GM06990 (cell line): ENCODE results near the gene DENND2A.

Experiments used
- DNase-seq: peaks from one replicate; pipeline ENCODE4 v3.0.0-alpha.2; 2011; ENCODE audit not compliant: insufficient read length; ENCODE audit errors: extremely low read depth
- H3K27me3 ChIP-seq: replicated peaks from 2 replicates; pipeline ENCODE4 v1.6.0; 2011; ENCODE audit warnings: low read length; ENCODE audit not compliant: control insufficient read depth, insufficient read depth
- H3K36me3 ChIP-seq: 2 replicates; pipeline ENCODE4 v1.5.1; 2011; ENCODE audit warnings: low read length; ENCODE audit not compliant: control insufficient read depth, insufficient read depth
- H3K4me3 ChIP-seq: replicated peaks from 2 replicates; pipeline ENCODE4 v1.5.1; 2011; ENCODE audit warnings: low read depth, mild to moderate bottlenecking, control low read depth, low read length
- CTCF ChIP-seq: IDR thresholded peaks from 2 replicates; pipeline ENCODE4 v1.5.1; 2011; ENCODE audit warnings: low read length, control low read depth, mild to moderate bottlenecking, inconsistent platforms; ENCODE audit not compliant: insufficient read depth, poor library complexity, severe bottlenecking

Gene DENND2A

GRCh38 chr7:140595468-140596092 is 45.0 kb downstream of the DENND2A start:
- Histone ChIP-seq H3K36me3 (no peaks in the 10 kb centered on the region), H3K27me3 (no peaks in the 10 kb centered on the region; the same call in 1 of the 2 replicates), H3K4me3 (no peak overlapping the region)
- no peak for DNase-seq
- no peak for TF ChIP-seq CTCF

- no peaks in the 10 kb centered on the region for H3K27me3 ChIP-seq
- no peak overlapping the region for H3K4me3 ChIP-seq
- H3K36me3 ChIP-seq, result no peaks in the 10 kb centered on the region
- DNase-seq, result no peak
- TF ChIP-seq CTCF, result no peak
These were observed 46.4 kb downstream of the DENND2A start for GRCh38 chr7:140594131-140594691.

GRCh38 chr7:140593672-140593982 is 47.0 kb downstream of the DENND2A start:
- TF ChIP-seq CTCF, result no peak
- DNase-seq, result no peak
- H3K4me3 ChIP-seq, result no peak overlapping the region
- no peaks in the 10 kb centered on the region for H3K36me3 ChIP-seq
- no peaks in the 10 kb centered on the region for H3K27me3 ChIP-seq

GRCh38 chr7:140592964-140593671 is 47.5 kb downstream of the DENND2A start:
- no peaks in the 10 kb centered on the region for H3K36me3 ChIP-seq
- no peak for TF ChIP-seq CTCF
- H3K4me3 ChIP-seq, result no peak overlapping the region
- H3K27me3 ChIP-seq, result no peaks in the 10 kb centered on the region
- no peak for DNase-seq

- no peaks in the 10 kb centered on the region; the same call in 1 of the 2 replicates for H3K27me3 ChIP-seq
- no peak overlapping the region for H3K4me3 ChIP-seq
- DNase-seq, result no peak
These were observed 49.3 kb downstream of the DENND2A start for GRCh38 chr7:140591180-140591902.

More at GRCh38 chr7:140591180-140591902, 49.3 kb downstream of the DENND2A start:
- H3K36me3 ChIP-seq, result no peaks in the 10 kb centered on the region
- no peak for TF ChIP-seq CTCF
